Measurements from ENCODE around the gene WAS. TPM values are rescaled to one million over a fixed set of nuclear protein-coding genes. Genes with fewer than 3 reads are reported as not detected.

Gene WAS
- total and polyA plus RNA-seq, 2 of the 8 experiments (the other 6 are each of a cell fraction or from before 2014, with no cell fraction given) = 0.63 to 0.65 TPM

DNA sequence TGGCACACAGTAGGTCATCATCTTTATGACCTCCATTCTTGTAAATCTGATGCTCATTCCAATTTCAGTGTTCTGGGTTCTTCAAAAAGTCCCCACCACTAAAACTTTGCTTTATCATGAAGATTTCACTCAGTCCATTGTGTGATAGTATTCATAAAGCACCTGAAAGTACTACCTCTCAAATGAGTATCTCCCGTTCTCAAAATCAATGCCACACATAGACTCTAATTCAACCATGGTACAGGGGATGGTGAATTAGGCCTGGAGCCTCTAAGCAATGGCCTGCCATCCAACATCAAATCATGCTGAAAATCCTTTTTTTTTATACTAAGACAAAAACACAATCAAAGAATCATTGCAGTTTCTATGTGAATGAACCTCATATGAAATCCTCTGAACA is 19.4 kb upstream of the WAS start:
- peaks cover 0 to 5% of the 10 kb centered on the region in 2 experiments; a peak in 1 of 4 replicates for H3K9me3 ChIP-seq (ENCODE audit: insufficient read depth in 2 of 2, low read depth in 1 of 2, low read length in 1 of 2)
- TF ChIP-seq, protein P1, sequence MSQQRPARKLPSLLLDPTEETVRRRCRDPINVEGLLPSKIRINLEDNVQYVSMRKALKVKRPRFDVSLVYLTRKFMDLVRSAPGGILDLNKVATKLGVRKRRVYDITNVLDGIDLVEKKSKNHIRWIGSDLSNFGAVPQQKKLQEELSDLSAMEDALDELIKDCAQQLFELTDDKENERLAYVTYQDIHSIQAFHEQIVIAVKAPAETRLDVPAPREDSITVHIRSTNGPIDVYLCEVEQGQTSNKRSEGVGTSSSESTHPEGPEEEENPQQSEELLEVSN (IDR thresholded peaks at IDR 0.05) = no peak
- no peak for TF ChIP-seq TEAD4 (IDR thresholded peaks at IDR 0.05; ENCODE audit: low read depth, low read length)
- TF ChIP-seq, protein P2, sequence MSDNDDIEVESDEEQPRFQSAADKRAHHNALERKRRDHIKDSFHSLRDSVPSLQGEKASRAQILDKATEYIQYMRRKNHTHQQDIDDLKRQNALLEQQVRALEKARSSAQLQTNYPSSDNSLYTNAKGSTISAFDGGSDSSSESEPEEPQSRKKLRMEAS (IDR thresholded peaks at IDR 0.05) = no peak
- TF ChIP-seq CREB1 (IDR thresholded peaks at IDR 0.05) = no peak
- TF ChIP-seq CTBP2 (IDR thresholded peaks at IDR 0.05; ENCODE audit: borderline replicate concordance, insufficient read depth, insufficient read length, low read length) = no peak
- TF ChIP-seq NANOG (IDR thresholded peaks at IDR 0.05; ENCODE audit: insufficient read depth, low read depth, low read length, poor library complexity, severe bottlenecking) = no peak
- no peaks in the 10 kb centered on the region for H3K36me3 ChIP-seq (ENCODE audit: control insufficient read depth in 2 of 4, insufficient read depth in 4 of 4, low read length in 3 of 4)
- no peak overlapping the region for H3K23ac ChIP-seq (ENCODE audit: insufficient read length)
- H4K91ac ChIP-seq (replicated peaks; ENCODE audit: insufficient read length, low read length) = no peak overlapping the region
- no peaks in the 10 kb centered on the region for H3K27me3 ChIP-seq (replicated peaks in 1 of 4; ENCODE audit: control insufficient read depth in 3 of 4, extremely low read depth in 1 of 4, insufficient read depth in 3 of 4, low read length in 3 of 4)
- no peak overlapping the region for H2BK120ac ChIP-seq (replicated peaks; ENCODE audit: low read depth, low read length)
- H3K27ac ChIP-seq (ENCODE audit: low read depth, low read length) = no peak overlapping the region
- no peak overlapping the region for H4K5ac ChIP-seq (ENCODE audit: insufficient read length, low read depth, low read length)
- no peak overlapping the region for H2AK5ac ChIP-seq (ENCODE audit: low read depth, low read length)
- no peaks in the 10 kb centered on the region for H4K20me1 ChIP-seq (replicated peaks in 1 of 2; ENCODE audit: control insufficient read depth in 1 of 2, insufficient read depth in 2 of 2, low read length in 2 of 2)
- no peak overlapping the region for H3K56ac ChIP-seq (replicated peaks; ENCODE audit: insufficient read length, low read depth, low read length)
- no peak overlapping the region for H2BK15ac ChIP-seq (ENCODE audit: low read length)
- no peaks in the 10 kb centered on the region for H3K79me2 ChIP-seq (ENCODE audit: control insufficient read depth in 1 of 2, insufficient read depth in 2 of 2, low read length in 2 of 2)
- no peaks in the 10 kb centered on the region for H3K4me1 ChIP-seq (replicated peaks in 1 of 4; ENCODE audit: control insufficient read depth in 3 of 4, insufficient read depth in 4 of 4, low read length in 3 of 4)
- H3K14ac ChIP-seq (ENCODE audit: insufficient read length) = no peak overlapping the region
- no peaks in the 10 kb centered on the region for H3K23me2 ChIP-seq (ENCODE audit: low read depth, low read length)
- WGBS, 2 experiments (ENCODE audit: extremely low coverage in 1 of 2, insufficient coverage in 1 of 2, insufficient read length in 1 of 2, insufficient replicate concordance in 2 of 2, low coverage in 1 of 2, low lambda C conversion rate in 2 of 2, missing lambda C conversion rate in 1 of 2) = 86% methylated on average over 1 of the region's 1 CpG; no CpG with 5 or more reads in 1 of the 2 experiments
- no peak overlapping the region for H3K4me3 ChIP-seq (ENCODE audit: extremely low read depth in 1 of 4, insufficient read depth in 2 of 4, low read depth in 3 of 4, low read length in 4 of 4)
- H2BK12ac ChIP-seq (ENCODE audit: low read depth, low read length) = no peak overlapping the region
- no peaks in the 10 kb centered on the region for H3K79me1 ChIP-seq (ENCODE audit: low read depth, low read length)
- no peak overlapping the region for H2AFZ ChIP-seq (ENCODE audit: low read length)
- H3K9ac ChIP-seq (replicated peaks in 1 of 4; ENCODE audit: extremely low read depth in 1 of 4, low read depth in 3 of 4, low read length in 3 of 4) = no peak overlapping the region
- H2BK5ac ChIP-seq (ENCODE audit: low read depth, low read length) = no peak overlapping the region
- FAIRE-seq = no peak
- DNase-seq (ENCODE audit: low read depth in 1 of 2, low spot score in 2 of 2) = no peak
- no peak overlapping the region for H4K8ac ChIP-seq (ENCODE audit: extremely low read depth, insufficient read depth, low read length)
- no peak overlapping the region for H3K4ac ChIP-seq (replicated peaks; ENCODE audit: insufficient read length, low read depth, low read length)
- CTCF ChIA-PET (ENCODE audit: partially characterized antibody) = no interaction called here
- H3K4me2 ChIP-seq (ENCODE audit: insufficient read depth in 1 of 2, low read depth in 2 of 2, low read length in 2 of 2) = no peak overlapping the region
- POLR2A ChIA-PET (ENCODE audit: partially characterized antibody) = no interaction called here
- H3K18ac ChIP-seq (ENCODE audit: extremely low read depth, low read length) = no peak overlapping the region
- H2BK20ac ChIP-seq (ENCODE audit: low read length) = no peak overlapping the region

Data from H1 (cell line).